ENCODE results near the gene RNLS. TPM values are rescaled to one million over a fixed set of nuclear protein-coding genes. Genes with fewer than 3 reads are reported as not detected.
"Not testable (repeated sequence)": the region's sequence is repeated elsewhere in the genome, so short reads cannot be mapped to it uniquely, and the experiment has no call there.

RNLS gene
- total RNA-seq, 1 experiment from 2014 or later: not detected

GRCh38 chr10:88490231-88490980 is 92.7 kb downstream of the RNLS start:
- no peaks in the 10 kb centered on the region for H3K4me1 ChIP-seq
- H3K36me3 ChIP-seq: no peaks in the 10 kb centered on the region
- H3K4me3 ChIP-seq: no peak overlapping the region
- no peaks in the 10 kb centered on the region for H3K9me3 ChIP-seq (replicated peaks)
- DNase-seq: no peak
- no peak overlapping the region for H3K27ac ChIP-seq
- no peaks in the 10 kb centered on the region for H3K27me3 ChIP-seq

- H3K27ac ChIP-seq: no peak overlapping the region
- DNase-seq: no peak
- H3K4me3 ChIP-seq: no peak overlapping the region
These were observed 94.0 kb downstream of the RNLS start for GRCh38 chr10:88489107-88489506.

GRCh38 chr10:88486816-88487215 is 96.3 kb downstream of the RNLS start:
- DNase-seq; H3K27me3 ChIP-seq; H3K9me3 ChIP-seq (replicated peaks); H3K36me3 ChIP-seq; H3K4me1 ChIP-seq; H3K4me3 ChIP-seq; H3K27ac ChIP-seq: not testable (repeated sequence)

More at GRCh38 chr10:88489107-88489506, 94.0 kb downstream of the RNLS start:
- Histone ChIP-seq H3K36me3 (no peaks in the 10 kb centered on the region), H3K9me3 (replicated peaks) (no peaks in the 10 kb centered on the region), H3K4me1 (no peaks in the 10 kb centered on the region), H3K27me3 (no peaks in the 10 kb centered on the region)

- no peaks in the 10 kb centered on the region for H3K9me3 ChIP-seq (replicated peaks)
- no peak for DNase-seq
- H3K27me3 ChIP-seq: no peaks in the 10 kb centered on the region
- no peaks in the 10 kb centered on the region for H3K4me1 ChIP-seq
- H3K36me3 ChIP-seq: no peaks in the 10 kb centered on the region
- no peak overlapping the region for H3K4me3 ChIP-seq
- no peak overlapping the region for H3K27ac ChIP-seq
These were observed 100.9 kb downstream of the RNLS start for GRCh38 chr10:88482220-88482619.

GRCh38 chr10:88478256-88478655 is 104.9 kb downstream of the RNLS start:
- no peak for DNase-seq
- Histone ChIP-seq H3K27me3 (no peaks in the 10 kb centered on the region), H3K4me1 (no peaks in the 10 kb centered on the region), H3K36me3 (no peaks in the 10 kb centered on the region), H3K9me3 (replicated peaks) (no peaks in the 10 kb centered on the region), H3K27ac (no peak overlapping the region), H3K4me3 (no peak overlapping the region)

- Histone ChIP-seq H3K27me3 (no peaks in the 10 kb centered on the region), H3K36me3 (no peaks in the 10 kb centered on the region), H3K4me1 (no peaks in the 10 kb centered on the region), H3K27ac (no peak overlapping the region), H3K9me3 (replicated peaks) (no peaks in the 10 kb centered on the region), H3K4me3 (no peak overlapping the region)
- DNase-seq: no peak
These were observed 105.6 kb downstream of the RNLS start for GRCh38 chr10:88477343-88478085.

- H3K27me3 ChIP-seq: no peaks in the 10 kb centered on the region
- no peaks in the 10 kb centered on the region for H3K9me3 ChIP-seq (replicated peaks)
- no peaks in the 10 kb centered on the region for H3K4me1 ChIP-seq
- no peak for DNase-seq
- no peak overlapping the region for H3K4me3 ChIP-seq
- H3K36me3 ChIP-seq: no peaks in the 10 kb centered on the region
- H3K27ac ChIP-seq: no peak overlapping the region
These were observed 108.0 kb downstream of the RNLS start for GRCh38 chr10:88474884-88475844.

GRCh38 chr10:88473989-88474883 is 108.9 kb downstream of the RNLS start:
- DNase-seq: no peak
- Histone ChIP-seq H3K36me3 (no peaks in the 10 kb centered on the region), H3K27ac (no peak overlapping the region), H3K4me3 (no peak overlapping the region), H3K9me3 (replicated peaks) (no peaks in the 10 kb centered on the region), H3K4me1 (no peaks in the 10 kb centered on the region), H3K27me3 (no peaks in the 10 kb centered on the region)

- H3K36me3 ChIP-seq: no peaks in the 10 kb centered on the region
- DNase-seq: no peak
- H3K4me3 ChIP-seq: no peak overlapping the region
- H3K4me1 ChIP-seq: no peaks in the 10 kb centered on the region
- H3K9me3 ChIP-seq (replicated peaks): no peaks in the 10 kb centered on the region
- no peak overlapping the region for H3K27ac ChIP-seq
- H3K27me3 ChIP-seq: no peaks in the 10 kb centered on the region
These were observed 110.6 kb downstream of the RNLS start for GRCh38 chr10:88472540-88472939.

- no peak overlapping the region for H3K4me3 ChIP-seq
- no peaks in the 10 kb centered on the region for H3K4me1 ChIP-seq
- H3K36me3 ChIP-seq: no peaks in the 10 kb centered on the region
- no peak overlapping the region for H3K27ac ChIP-seq
- no peak for DNase-seq
- no peaks in the 10 kb centered on the region for H3K27me3 ChIP-seq
- H3K9me3 ChIP-seq (replicated peaks): no peaks in the 10 kb centered on the region
These were observed 111.2 kb downstream of the RNLS start for GRCh38 chr10:88471899-88472298.

GRCh38 chr10:88467835-88468485 is 115.2 kb downstream of the RNLS start:
- Histone ChIP-seq H3K36me3 (no peaks in the 10 kb centered on the region), H3K4me1 (no peaks in the 10 kb centered on the region), H3K27me3 (no peaks in the 10 kb centered on the region), H3K4me3 (no peak overlapping the region), H3K9me3 (replicated peaks) (no peaks in the 10 kb centered on the region), H3K27ac (no peak overlapping the region)
- no peak for DNase-seq

- Histone ChIP-seq H3K4me1 (no peaks in the 10 kb centered on the region), H3K4me3 (no peak overlapping the region), H3K36me3 (no peaks in the 10 kb centered on the region), H3K9me3 (replicated peaks) (no peaks in the 10 kb centered on the region), H3K27me3 (no peaks in the 10 kb centered on the region), H3K27ac (no peak overlapping the region)
- no peak for DNase-seq
These were observed 116.3 kb downstream of the RNLS start for GRCh38 chr10:88466786-88467185.

- no peak overlapping the region for H3K4me3 ChIP-seq
- no peak for DNase-seq
- no peaks in the 10 kb centered on the region for H3K9me3 ChIP-seq (replicated peaks)
- H3K4me1 ChIP-seq: no peaks in the 10 kb centered on the region
- H3K27ac ChIP-seq: no peak overlapping the region
- no peaks in the 10 kb centered on the region for H3K27me3 ChIP-seq
- no peaks in the 10 kb centered on the region for H3K36me3 ChIP-seq
These were observed 117.4 kb downstream of the RNLS start for GRCh38 chr10:88465765-88466164.

- no peaks in the 10 kb centered on the region for H3K4me1 ChIP-seq
- no peaks in the 10 kb centered on the region for H3K9me3 ChIP-seq (replicated peaks)
- H3K4me3 ChIP-seq: no peak overlapping the region
- no peak for DNase-seq
- H3K27ac ChIP-seq: no peak overlapping the region
- no peaks in the 10 kb centered on the region for H3K36me3 ChIP-seq
- no peaks in the 10 kb centered on the region for H3K27me3 ChIP-seq
These were observed 119.3 kb downstream of the RNLS start for GRCh38 chr10:88463811-88464210.
